TTC549 (cell line): ENCODE measurements around the gene MBOAT1.
A peak's percentile ranks its signal among the peaks of the same experiment; 100 is the strongest.

Experiments used
- FAIRE-seq: peaks from 2 replicates; lab custom pipeline; 2012; peaks lifted over from hg19 to GRCh38; lab: Jason Lieb, UNC

The MBOAT1 gene

DNA sequence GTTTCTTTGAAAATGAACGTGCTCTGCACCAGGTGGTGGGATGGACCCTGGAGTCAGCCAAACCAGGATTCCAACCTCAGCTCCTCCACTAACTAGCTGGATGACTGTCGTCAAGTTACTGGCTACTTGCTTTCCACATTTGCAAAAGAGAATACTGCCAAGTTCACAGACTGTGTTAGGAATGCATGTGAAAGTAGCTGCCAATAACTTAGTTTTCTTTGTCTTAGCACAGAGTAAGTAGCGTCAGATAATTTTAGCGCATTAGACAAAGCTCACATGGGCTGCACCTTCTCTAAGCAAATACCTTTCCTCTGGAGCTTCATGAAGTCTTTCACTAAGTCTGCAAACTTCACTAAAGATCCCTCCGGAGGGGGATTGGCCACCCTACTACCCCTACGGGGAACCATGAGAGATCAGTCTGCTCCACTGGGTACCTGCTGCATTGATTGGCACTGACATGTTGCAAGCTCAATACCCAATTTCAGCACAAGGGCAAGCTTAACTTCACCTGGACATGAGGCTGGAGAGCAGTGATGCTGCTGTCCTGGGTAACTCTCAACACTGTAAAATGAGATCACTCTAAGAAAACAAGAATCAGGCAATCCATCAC is 113.9 kb downstream of the MBOAT1 start:
- no peak for FAIRE-seq

GRCh38 chr6:20096536-20096935 is 115.7 kb downstream of the MBOAT1 start:
- no peak for FAIRE-seq

GRCh38 chr6:20095436-20095835 is 116.8 kb downstream of the MBOAT1 start:
- FAIRE-seq, result no peak

GRCh38 chr6:20092071-20092566 is 120.2 kb downstream of the MBOAT1 start:
- FAIRE-seq, result peak; percentile 95

DNA sequence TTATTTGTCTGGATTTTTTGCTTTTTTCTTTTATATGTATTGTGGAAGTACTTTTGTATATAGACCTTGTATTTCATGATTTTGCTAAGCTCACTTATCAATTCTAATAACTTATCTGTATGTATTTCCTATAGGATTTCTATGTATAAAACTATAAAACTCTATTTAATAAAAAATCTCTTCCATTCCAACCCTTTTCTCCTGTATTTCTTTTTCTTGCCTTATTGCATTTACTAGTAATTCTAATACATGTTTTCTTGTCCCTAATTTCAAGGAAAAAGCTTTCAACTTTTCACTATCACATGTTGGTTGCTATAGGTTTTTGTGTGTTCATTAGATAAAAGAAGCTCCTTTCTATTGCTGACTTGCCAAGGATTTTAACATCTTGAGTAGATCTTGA is 125.3 kb downstream of the MBOAT1 start:
- FAIRE-seq, result no peak

DNA sequence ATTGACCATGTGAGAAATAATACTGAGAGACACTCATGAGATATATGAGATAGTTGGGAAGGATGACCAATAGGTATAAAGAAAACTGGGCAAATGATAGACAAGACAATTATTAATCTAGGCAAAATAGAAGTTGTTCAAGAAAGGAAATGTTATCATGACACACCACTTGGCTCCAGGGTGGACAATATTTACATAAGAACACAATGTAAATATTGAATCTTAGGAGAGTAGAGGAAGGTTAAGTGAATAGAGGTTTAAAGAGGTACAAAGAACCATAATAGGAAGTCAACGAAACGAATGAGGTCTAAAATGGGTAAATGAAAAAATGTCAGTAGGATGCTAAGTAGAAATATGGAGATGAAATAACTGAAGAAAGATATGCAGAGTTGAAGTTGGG is 126.5 kb downstream of the MBOAT1 start:
- FAIRE-seq, result no peak

- FAIRE-seq, result no peak
Observed at GRCh38 chr6:20084411-20084810, 127.9 kb downstream of the MBOAT1 start.

DNA sequence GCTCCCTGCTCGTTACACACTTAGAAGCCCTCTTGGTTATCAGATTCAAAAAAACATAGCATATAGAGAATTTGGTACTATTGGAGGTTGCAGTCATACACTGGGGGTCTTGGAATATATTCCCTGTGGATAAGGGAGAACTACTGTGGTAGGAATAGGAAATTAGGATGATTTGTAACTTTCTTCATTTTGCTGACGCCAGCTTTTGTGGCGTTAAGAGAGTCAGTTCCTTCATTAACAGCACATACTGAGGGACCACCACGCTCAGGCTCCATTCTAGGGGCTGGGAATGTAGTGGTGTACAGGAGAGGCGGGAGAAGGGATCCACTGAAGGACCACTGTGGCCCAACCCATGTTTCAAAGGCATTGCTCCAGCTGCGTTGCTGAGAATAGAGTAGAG is 140.3 kb downstream of the MBOAT1 start:
- no peak for FAIRE-seq

DNA sequence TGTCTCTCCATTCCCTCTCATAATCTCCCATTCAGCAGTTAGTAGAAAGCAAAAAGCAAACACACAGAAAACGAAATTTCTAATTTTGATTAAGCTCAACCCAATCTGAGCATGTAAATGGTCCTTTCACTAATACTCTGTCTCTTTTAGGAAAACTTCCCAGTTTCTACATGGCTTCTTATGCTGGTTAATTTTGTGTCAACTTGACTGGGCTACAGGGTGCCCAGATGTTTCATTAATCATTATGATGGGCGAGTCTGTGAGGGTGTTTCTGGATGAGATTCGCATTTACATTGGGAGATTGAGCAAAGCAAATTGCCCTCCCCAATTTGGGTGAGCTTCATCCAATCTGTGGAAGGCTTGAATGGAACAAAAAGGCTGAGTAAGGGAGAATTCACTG is 142.2 kb downstream of the MBOAT1 start:
- FAIRE-seq, result no peak

GRCh38 chr6:20069021-20069522 is 143.2 kb downstream of the MBOAT1 start:
- no peak for FAIRE-seq

- FAIRE-seq, result no peak
Observed at GRCh38 chr6:20068421-20068988, 143.8 kb downstream of the MBOAT1 start.

- no peak for FAIRE-seq
Observed at GRCh38 chr6:20061952-20062351, 150.3 kb downstream of the MBOAT1 start.

DNA sequence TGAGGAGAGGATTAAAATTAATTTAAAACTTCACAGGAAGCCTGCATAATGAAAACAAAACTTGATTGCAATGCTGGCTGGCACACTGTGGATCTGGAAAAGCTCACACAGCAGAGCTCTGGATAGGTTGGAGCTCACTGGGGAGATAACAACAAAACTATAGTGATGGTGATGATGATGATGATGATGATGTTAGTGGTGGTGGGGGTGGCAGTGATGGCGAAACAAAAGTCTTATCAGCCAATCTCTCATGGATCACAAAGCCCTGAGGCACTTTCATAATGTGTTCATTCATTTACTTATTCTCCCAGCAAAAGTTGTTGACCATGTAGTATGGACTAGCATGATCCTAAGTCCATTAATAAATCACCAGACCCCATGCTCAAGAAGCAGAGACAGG is 152.0 kb downstream of the MBOAT1 start:
- no peak for FAIRE-seq

GRCh38 chr6:20058912-20059311 is 153.4 kb downstream of the MBOAT1 start:
- FAIRE-seq, result no peak

DNA sequence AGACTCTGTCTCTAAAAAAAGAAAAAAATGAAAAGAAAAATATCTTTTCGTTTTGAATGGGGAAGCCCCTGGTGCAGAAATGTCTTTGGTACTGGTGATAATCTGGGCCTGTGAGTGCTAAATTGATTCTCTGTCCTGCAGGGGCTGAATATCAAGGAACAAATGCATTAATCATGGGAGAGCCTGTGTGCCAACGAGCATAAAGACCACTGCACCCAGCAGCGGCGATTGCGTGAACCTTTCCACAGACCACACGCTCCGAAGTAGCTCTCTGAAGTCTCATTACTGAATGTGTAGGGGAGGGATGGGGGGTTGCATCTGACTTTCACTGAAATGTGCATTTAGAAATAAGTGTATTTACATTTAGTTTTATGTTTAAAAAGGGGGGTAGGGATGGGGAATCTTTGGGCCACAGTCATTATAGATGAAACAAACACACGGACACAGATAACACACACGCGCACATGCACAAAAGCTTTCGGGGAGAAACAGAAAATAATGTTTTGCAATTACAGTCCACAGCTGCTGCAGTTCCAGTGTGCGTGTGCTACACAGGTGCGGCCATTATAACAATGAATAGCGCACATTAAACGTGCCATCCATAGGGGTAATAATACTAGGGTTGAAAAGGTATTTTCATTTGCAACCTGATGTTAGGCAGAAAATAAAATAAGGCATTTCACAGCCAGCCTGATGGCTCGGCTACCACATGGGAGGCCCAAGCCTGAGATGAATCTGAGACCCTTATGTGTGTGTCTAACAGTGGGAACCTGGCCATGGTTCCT is 154.0 kb downstream of the MBOAT1 start:
- FAIRE-seq, result no peak

DNA sequence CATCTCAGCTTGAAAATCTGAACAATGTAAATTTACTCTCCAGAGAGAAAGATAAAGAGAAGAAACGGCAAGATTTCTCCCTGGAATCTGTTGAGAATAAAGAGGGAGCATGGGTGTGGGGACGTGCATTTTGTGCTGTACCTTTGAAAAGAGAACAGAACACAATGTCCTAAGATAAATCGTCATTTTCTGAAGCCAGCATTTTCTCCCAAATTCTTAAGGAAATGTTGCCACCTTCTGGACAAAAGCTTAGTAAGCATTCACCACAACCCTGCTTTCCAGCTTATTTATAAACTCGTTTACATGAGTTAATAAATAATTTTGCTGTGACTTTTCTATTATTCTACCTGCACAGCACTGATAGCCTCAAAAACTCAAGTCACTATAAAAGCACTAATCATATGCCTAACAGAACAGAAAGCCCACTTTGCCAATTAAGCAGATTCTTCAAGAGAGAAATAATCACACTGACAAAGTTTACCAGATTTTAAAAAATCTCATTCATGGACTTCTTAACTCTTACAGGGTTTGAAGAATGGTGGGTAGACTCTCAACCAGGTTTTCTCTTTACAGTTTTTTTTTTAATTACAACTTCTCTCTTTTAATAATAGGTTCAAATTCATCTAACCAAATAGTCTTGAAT is 155.8 kb downstream of the MBOAT1 start:
- FAIRE-seq, result peak; percentile 87

DNA sequence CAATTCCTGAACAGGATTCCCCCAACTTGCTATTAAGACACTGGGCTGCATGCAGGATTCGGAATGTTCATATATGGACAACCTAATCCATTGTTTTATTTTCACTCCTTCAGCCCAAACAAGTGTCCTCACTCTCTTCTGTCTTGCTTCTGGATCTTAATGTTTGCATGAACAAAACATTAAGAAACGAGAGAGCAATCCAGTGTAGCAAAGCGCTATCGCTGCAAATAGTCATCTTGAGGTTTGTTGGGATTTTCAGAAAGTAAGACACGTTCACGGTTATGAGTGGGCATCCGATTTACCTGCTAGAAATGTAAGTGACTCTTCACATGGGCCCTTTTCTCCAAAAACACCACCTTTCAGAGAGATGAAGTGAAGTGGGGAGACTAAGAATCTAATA is 156.4 kb downstream of the MBOAT1 start:
- FAIRE-seq, result no peak
